Osteocyte (in vitro differentiated cells): ENCODE results near the gene GARNL3. TPM values are rescaled to one million over a fixed set of nuclear protein-coding genes. Genes with fewer than 3 reads are reported as not detected.

Experiments used
- DNase-seq: peaks from one replicate; pipeline ENCODE4 v3.0.0; 2021; ENCODE audit warnings: mixed read lengths; ENCODE audit not compliant: unreplicated experiment; ENCODE audit errors: extremely low spot score
- H3K27ac Mint-ChIP-seq: one replicate; pipeline ENCODE4 v1.8.0; 2021; ENCODE audit warnings: mild to moderate bottlenecking, mixed read lengths; ENCODE audit not compliant: unreplicated experiment
- H3K27me3 Mint-ChIP-seq: one replicate; pipeline ENCODE4 v1.8.0; 2021; ENCODE audit warnings: mixed read lengths; ENCODE audit not compliant: unreplicated experiment
- H3K36me3 Mint-ChIP-seq: one replicate; pipeline ENCODE4 v1.8.0; 2021; ENCODE audit warnings: mixed read lengths; ENCODE audit not compliant: unreplicated experiment
- H3K4me1 Mint-ChIP-seq: one replicate; pipeline ENCODE4 v1.8.0; 2021; ENCODE audit warnings: mixed read lengths; ENCODE audit not compliant: unreplicated experiment
- H3K4me3 Mint-ChIP-seq: one replicate; pipeline ENCODE4 v1.8.0; 2021; ENCODE audit warnings: mild to moderate bottlenecking, moderate library complexity, mixed read lengths; ENCODE audit not compliant: unreplicated experiment
- H3K9me3 Mint-ChIP-seq: one replicate; pipeline ENCODE4 v1.8.0; 2021; ENCODE audit warnings: mixed read lengths; ENCODE audit not compliant: unreplicated experiment
- CTCF ChIP-seq: fragments of 200-600 bp; sonication (generic); IDR thresholded peaks from 2 replicates; pipeline ENCODE4 v1.5.0; 2021; ENCODE audit warnings: antibody characterized with exemption, mild to moderate bottlenecking, moderate library complexity
- total RNA-seq: library from RNA; stranded (reverse); gene quantifications from 2 replicates; pipeline ENCODE4 v1.2.1, GENCODE V29; 2021

GARNL3 gene
- total RNA-seq, 1 donor from 2014 or later: 6.0 TPM

DNA sequence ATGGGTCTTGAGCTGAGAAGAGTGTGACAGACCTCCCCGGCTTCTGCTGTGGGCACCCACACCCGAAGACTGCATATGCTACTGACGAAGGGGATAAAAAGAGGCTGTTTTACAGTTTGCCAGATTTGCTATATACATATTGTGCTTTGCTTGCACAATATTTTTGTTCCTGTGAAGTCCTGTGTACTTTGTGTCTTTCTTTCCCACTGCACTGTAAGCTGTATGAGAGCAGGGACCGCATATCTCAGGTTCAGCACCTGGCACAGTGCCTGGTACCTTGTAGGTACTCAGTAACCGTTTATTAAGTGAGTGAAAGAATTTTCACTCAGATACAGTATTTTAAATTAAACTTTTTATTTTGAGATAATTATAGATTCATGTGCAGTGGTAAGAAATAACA lies 8.2 kb upstream of the GARNL3 start:
- no peaks in the 10 kb centered on the region for H3K27me3 Mint-ChIP-seq
- H3K36me3 Mint-ChIP-seq: no peaks in the 10 kb centered on the region
- H3K9me3 Mint-ChIP-seq: no peaks in the 10 kb centered on the region
- DNase-seq: no peak
- H3K27ac Mint-ChIP-seq: no peak overlapping the region
- no peaks in the 10 kb centered on the region for H3K4me1 Mint-ChIP-seq
- TF ChIP-seq CTCF: no peak
- no peak overlapping the region for H3K4me3 Mint-ChIP-seq

GRCh38 chr9:127258606-127259471 lies 5.7 kb upstream of the GARNL3 start:
- Mint-ChIP-seq H3K4me3 (no peak overlapping the region), H3K36me3 (no peaks in the 10 kb centered on the region), H3K9me3 (no peaks in the 10 kb centered on the region), H3K4me1 (no peaks in the 10 kb centered on the region), H3K27me3 (no peaks in the 10 kb centered on the region), H3K27ac (no peak overlapping the region)
- no peak for TF ChIP-seq CTCF
- no peak for DNase-seq

DNA sequence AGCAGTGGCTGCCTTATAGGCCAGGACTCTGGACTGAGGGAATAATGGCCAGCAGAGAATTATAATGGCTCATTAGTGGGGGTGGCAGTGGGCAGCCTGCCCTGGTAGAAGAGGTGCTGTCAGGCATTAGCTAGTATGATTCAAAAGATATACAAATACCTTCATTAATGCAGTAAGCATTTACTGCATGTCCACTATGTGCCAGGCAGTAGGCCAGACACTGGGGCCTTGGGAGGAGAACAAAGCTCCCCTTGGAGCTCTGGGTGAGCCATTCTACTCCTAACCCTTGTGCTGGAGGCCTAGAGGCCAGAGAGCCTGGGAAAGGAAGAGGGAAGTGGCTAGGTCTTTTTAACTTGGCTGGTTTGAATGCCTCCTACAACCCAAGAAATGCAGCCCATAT lies 2.0 kb upstream of the GARNL3 start:
- H3K4me3 Mint-ChIP-seq: no peak overlapping the region
- no peak for DNase-seq
- TF ChIP-seq CTCF: no peak
- H3K4me1 Mint-ChIP-seq: no peaks in the 10 kb centered on the region
- H3K27ac Mint-ChIP-seq: no peak overlapping the region
- no peaks in the 10 kb centered on the region for H3K9me3 Mint-ChIP-seq
- H3K36me3 Mint-ChIP-seq: no peaks in the 10 kb centered on the region
- H3K27me3 Mint-ChIP-seq: no peaks in the 10 kb centered on the region

DNA sequence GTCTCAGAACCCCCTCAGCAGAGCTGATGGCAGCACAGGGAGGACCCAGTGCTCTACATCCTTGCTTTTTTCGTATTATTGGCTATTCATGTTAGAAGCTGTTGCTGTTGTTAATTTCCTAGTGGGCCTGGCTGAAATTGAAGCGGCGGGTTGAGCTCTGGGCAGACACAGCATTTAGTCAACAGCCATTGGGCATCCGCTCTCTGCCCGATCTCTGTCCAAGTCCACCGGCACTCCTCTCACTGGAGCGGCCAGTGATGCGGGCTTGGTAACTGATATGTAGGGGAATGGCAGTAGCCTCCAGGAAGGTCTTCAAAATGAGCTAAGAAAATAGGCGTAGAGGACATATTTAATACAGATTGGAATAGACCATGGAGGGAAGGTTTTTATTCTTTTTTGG lies 1.3 kb upstream of the GARNL3 start:
- H3K9me3 Mint-ChIP-seq: no peaks in the 10 kb centered on the region
- peaks cover 3% of the 10 kb centered on the region for H3K4me1 Mint-ChIP-seq
- H3K27me3 Mint-ChIP-seq: no peaks in the 10 kb centered on the region
- DNase-seq: no peak
- H3K4me3 Mint-ChIP-seq: no peak overlapping the region
- no peak overlapping the region for H3K27ac Mint-ChIP-seq
- no peak for TF ChIP-seq CTCF
- no peaks in the 10 kb centered on the region for H3K36me3 Mint-ChIP-seq

DNA sequence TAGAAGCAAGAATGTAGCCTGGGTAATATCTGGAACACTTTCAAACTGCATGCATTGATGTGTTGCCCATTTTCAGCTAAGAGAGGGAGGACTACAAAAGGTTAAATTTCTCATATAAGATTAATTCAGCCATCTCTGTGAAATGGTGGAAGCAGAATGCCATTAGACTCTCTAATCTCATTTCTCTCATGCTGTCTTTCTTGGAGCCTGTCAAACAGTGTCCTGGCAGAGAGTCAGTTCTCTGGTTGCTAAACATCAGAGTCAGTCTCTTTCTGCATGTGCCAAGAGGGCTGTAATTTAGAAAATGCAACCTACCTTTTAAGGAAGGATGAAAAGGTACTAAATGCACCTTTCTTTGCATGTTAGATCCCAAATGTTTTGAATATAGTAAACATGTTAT lies 910 bp upstream of the GARNL3 start:
- no peak for TF ChIP-seq CTCF
- no peak for DNase-seq
- H3K36me3 Mint-ChIP-seq: no peaks in the 10 kb centered on the region
- no peak overlapping the region for H3K27ac Mint-ChIP-seq
- no peak overlapping the region for H3K4me3 Mint-ChIP-seq
- no peaks in the 10 kb centered on the region for H3K9me3 Mint-ChIP-seq
- H3K27me3 Mint-ChIP-seq: no peaks in the 10 kb centered on the region
- peaks cover 5% of the 10 kb centered on the region for H3K4me1 Mint-ChIP-seq
